PFSK-1 (cell line): ENCODE measurements around the gene DYNC2H1.

Source experiments
- POLR2AphosphoS5 ChIP-seq: IDR thresholded peaks from 2 replicates; pipeline ENCODE4 v1.6.1; 2012; ENCODE audit warnings: low read depth, mild to moderate bottlenecking, control low read depth, low read length, moderate library complexity
- SIN3A ChIP-seq: IDR thresholded peaks from 2 replicates; pipeline ENCODE4 v1.6.1; 2012; ENCODE audit warnings: mild to moderate bottlenecking, low read length, moderate library complexity, borderline replicate concordance; ENCODE audit not compliant: insufficient read depth
- TAF1 ChIP-seq: IDR thresholded peaks from 2 replicates; pipeline ENCODE4 v1.6.1; 2012; ENCODE audit warnings: low read length, control low read depth, borderline replicate concordance; ENCODE audit not compliant: insufficient read depth

DNA sequence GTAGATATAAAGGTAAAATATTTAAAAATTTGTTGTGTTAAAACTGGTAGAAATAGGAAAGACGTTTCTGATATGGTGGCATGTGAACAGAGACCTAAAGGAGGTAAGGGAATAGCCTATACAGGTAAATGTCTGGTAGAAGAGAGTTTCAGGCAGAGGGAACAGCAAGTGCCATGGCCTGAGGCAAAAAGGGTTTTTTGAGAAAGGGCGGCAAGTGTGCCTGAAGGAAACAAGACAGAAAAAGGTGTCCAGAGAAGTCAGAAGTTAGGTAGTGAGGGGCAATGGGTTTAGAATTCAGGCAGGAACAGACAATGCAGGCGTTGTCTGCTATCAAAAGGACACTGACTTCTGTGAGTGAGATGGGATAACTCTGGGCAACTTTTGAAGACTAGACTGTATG is 339.7 kb downstream of the DYNC2H1 start:
- TF ChIP-seq TAF1 (no peak), POLR2AphosphoS5 (no peak), SIN3A (no peak)
